GM12865 (cell line): ENCODE data around the gene FRS2.

Source experiments
- DNase-seq: peaks from one replicate; pipeline ENCODE4 v3.0.0; 2010; ENCODE audit warnings: low read depth
- H3K4me3 ChIP-seq: 2 replicates; pipeline ENCODE4 v1.5.1; 2011; ENCODE audit warnings: mild to moderate bottlenecking, low read depth, low read length, control low read depth
- CTCF ChIP-seq: IDR thresholded peaks from 2 replicates; pipeline ENCODE4 v1.5.1; 2011; ENCODE audit warnings: low read length, control low read depth, low read depth, inconsistent platforms; ENCODE audit not compliant: insufficient read depth; ENCODE audit errors: missing control alignments

Gene FRS2

GRCh38 chr12:69514111-69514510, 43.9 kb downstream of the FRS2 start:
- TF ChIP-seq CTCF = no peak
- no peak overlapping the region for H3K4me3 ChIP-seq
- no peak for DNase-seq

- DNase-seq = no peak
- H3K4me3 ChIP-seq = no peak overlapping the region
- TF ChIP-seq CTCF = no peak
Measured at GRCh38 chr12:69514845-69515244, 44.7 kb downstream of the FRS2 start.

GRCh38 chr12:69515394-69515930, 45.3 kb downstream of the FRS2 start:
- H3K4me3 ChIP-seq = no peak overlapping the region
- no peak for DNase-seq
- no peak for TF ChIP-seq CTCF

DNA sequence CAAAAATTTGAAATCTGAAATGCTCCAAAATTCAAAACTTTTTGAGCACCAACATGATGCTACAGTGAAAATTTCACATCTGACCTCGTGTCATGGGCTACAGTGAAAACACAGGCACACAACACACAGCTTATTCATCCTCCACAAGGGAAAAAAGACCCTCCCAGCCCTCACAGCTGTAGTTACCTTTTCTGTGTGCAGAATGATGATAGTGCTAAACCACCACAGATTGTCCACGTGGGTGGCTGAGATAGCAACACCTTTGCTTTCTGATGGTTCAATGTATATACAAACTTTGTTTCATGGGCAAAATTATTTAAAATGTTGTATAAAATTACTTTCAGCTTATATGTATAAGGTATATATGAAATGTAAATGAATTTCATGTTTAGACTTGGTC, 46.8 kb downstream of the FRS2 start:
- H3K4me3 ChIP-seq = no peak overlapping the region
- DNase-seq = no peak
- TF ChIP-seq CTCF = no peak

- DNase-seq = no peak
- no peak overlapping the region for H3K4me3 ChIP-seq
- TF ChIP-seq CTCF = no peak
Measured at GRCh38 chr12:69517406-69517805, 47.2 kb downstream of the FRS2 start.

DNA sequence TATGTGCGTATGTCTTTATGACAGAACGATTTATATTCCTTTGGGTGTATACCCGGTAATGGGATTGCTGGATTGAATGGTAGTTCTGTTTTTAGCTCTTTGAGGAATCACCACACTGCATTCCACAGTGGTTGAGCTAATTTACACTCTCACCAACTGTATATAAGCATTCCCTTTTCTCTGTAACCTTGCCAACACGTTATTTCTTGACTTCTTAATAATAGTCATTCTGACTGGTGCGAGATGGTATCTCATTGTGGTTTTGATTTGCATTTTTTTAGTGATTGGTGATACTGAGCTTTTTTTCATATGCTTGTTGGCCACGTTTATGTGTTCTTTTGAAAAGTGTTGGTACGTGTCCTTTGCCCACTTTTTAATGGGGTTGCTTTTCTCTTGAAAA, 49.7 kb downstream of the FRS2 start:
- no peak for TF ChIP-seq CTCF
- DNase-seq = no peak

More for the DNA sequence above, 49.7 kb downstream of the FRS2 start:
- no peak overlapping the region for H3K4me3 ChIP-seq
